ENCODE data around the gene MLXIPL. TPM values are rescaled to one million over a fixed set of nuclear protein-coding genes. Genes with fewer than 3 reads are reported as not detected.
"Not testable (repeated sequence)": the region's sequence is repeated elsewhere in the genome, so short reads cannot be mapped to it uniquely, and the experiment has no call there.

The MLXIPL gene
- total RNA-seq, 4 donors from 2014 or later: 1.3 to 12.0 (median 5.6) TPM

- H3K4me3 ChIP-seq (ENCODE audit: low read depth, poor library complexity, severe bottlenecking): no peak overlapping the region
- no peak for DNase-seq (ENCODE audit: low spot score in 2 of 2)
- intact Hi-C loops (cut with DNase I; ENCODE audit: low total_unique reads): no loop called here
- TF ChIP-seq CTCF (IDR thresholded peaks at IDR 0.05) (no peak), POLR2A (IDR thresholded peaks at IDR 0.05) (no peak)
- WGBS, 2 donors: 85 to 92% methylated on average over 6 to 9 of the region's 9 CpGs
Observed at GRCh38 chr7:73595358-73595757, 29.0 kb downstream of the MLXIPL start.

- no peak for DNase-seq (ENCODE audit: low spot score in 2 of 2)
- TF ChIP-seq POLR2A (IDR thresholded peaks at IDR 0.05): no peak
- TF ChIP-seq CTCF (IDR thresholded peaks at IDR 0.05): no peak
- intact Hi-C loops (cut with DNase I; ENCODE audit: low total_unique reads): no loop called here
- 66 to 78% methylated on average over 11 to 14 of the region's 14 CpGs for WGBS, 2 donors
- no peak overlapping the region for H3K4me3 ChIP-seq (ENCODE audit: low read depth, poor library complexity, severe bottlenecking)
Observed at GRCh38 chr7:73593207-73594045, 30.9 kb downstream of the MLXIPL start.

GRCh38 chr7:73586911-73587310 is 37.4 kb downstream of the MLXIPL start:
- 95 to 96% methylated on average over 12 of the region's 12 CpGs for WGBS, 2 donors
- TF ChIP-seq POLR2A (IDR thresholded peaks at IDR 0.05): no peak
- no peak for TF ChIP-seq CTCF (IDR thresholded peaks at IDR 0.05)
- DNase-seq (ENCODE audit: low spot score in 2 of 2): no peak
- intact Hi-C loops (cut with DNase I; ENCODE audit: low total_unique reads): no loop called here
- H3K4me3 ChIP-seq (ENCODE audit: low read depth, poor library complexity, severe bottlenecking): no peak overlapping the region

GRCh38 chr7:73585196-73585595 is 39.1 kb downstream of the MLXIPL start:
- DNase-seq (ENCODE audit: low spot score in 2 of 2): no peak
- 79 to 82% methylated on average over 2 of the region's 2 CpGs for WGBS, 2 donors
- TF ChIP-seq CTCF (IDR thresholded peaks at IDR 0.05) (no peak), POLR2A (IDR thresholded peaks at IDR 0.05) (no peak)
- H3K4me3 ChIP-seq (ENCODE audit: low read depth, poor library complexity, severe bottlenecking): no peak overlapping the region
- intact Hi-C loops (cut with DNase I; ENCODE audit: low total_unique reads): no loop called here

- TF ChIP-seq POLR2A (IDR thresholded peaks at IDR 0.05) (no peak), CTCF (IDR thresholded peaks at IDR 0.05) (no peak)
- intact Hi-C loops (cut with DNase I; ENCODE audit: low total_unique reads): no loop called here
- WGBS, 2 donors: 91 to 94% methylated on average over 6 of the region's 6 CpGs
- DNase-seq (ENCODE audit: low spot score in 2 of 2): no peak
- H3K4me3 ChIP-seq (ENCODE audit: low read depth, poor library complexity, severe bottlenecking): no peak overlapping the region
Observed at GRCh38 chr7:73582664-73583202, 41.6 kb downstream of the MLXIPL start.

DNA sequence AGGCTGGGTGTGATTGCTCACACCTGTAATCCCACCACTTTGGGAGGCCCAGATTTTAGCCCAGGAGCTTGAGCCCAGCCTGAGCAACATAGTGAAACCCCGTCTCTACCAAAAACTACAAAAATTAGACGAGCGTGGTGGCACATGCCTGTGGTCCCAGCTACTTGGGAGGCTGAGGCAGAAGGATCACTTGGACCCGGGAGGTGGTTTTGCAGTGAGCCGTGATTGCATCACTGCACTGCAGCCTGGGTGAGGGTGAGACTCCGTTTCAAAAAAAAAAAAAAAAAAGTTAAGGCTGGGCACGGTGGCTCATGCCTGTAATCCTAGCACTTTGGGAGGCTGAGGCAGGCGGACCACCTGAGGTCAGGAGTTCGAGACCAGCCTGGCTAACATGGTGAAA is 43.3 kb downstream of the MLXIPL start:
- intact Hi-C loops (cut with DNase I; ENCODE audit: low total_unique reads); H3K4me3 ChIP-seq (ENCODE audit: low read depth, poor library complexity, severe bottlenecking); DNase-seq (ENCODE audit: low spot score in 2 of 2): not testable (repeated sequence)
- WGBS, 2 donors: 76 to 85% methylated on average over 9 of the region's 9 CpGs
